HEK293 (cell line): Measurements from ENCODE around the gene LMAN1L.

ENCODE experiments used
- CTCF ChIA-PET: fragments of 350-600 bp; formaldehyde crosslinking; extraction: SDS; loops from one replicate; lab custom pipeline; 2021; ENCODE audit warnings: antibody characterized with exemption; lab: Yijun Ruan, JAX
- POLR2A ChIA-PET: fragments of 300-600 bp; formaldehyde crosslinking; extraction: SDS; loops from one replicate; lab custom pipeline; 2020; ENCODE audit warnings: antibody characterized with exemption, inconsistent platforms; lab: Yijun Ruan, JAX
- H3K27ac ChIP-seq: fragments of 200-500 bp; sonication (Bioruptor generic); 2 replicates; pipeline ENCODE4 v1.5.1; 2014; ENCODE audit warnings: low read depth, low read length, control low read depth, inconsistent platforms; ENCODE audit errors: extremely low read depth
- H3K36me3 ChIP-seq, 2 experiments: fragments of 200-500 bp in 1 of 2; sonication (Bioruptor generic) in 1 of 2; 1 replicate in 1 of 2; 2 replicates in 1 of 2; pipeline ENCODE4 v1.5.1; 2014 to 2017; ENCODE audit warnings: inconsistent platforms in 2 of 2, low read length in 2 of 2; ENCODE audit not compliant: control insufficient read depth in 2 of 2, insufficient read depth in 1 of 2
- H3K4me1 ChIP-seq: fragments of 200-500 bp; sonication (Bioruptor generic); 2 replicates; pipeline ENCODE4 v1.5.1; 2014; ENCODE audit warnings: mild to moderate bottlenecking, low read length, inconsistent platforms; ENCODE audit not compliant: control insufficient read depth, insufficient read depth
- H3K4me3 ChIP-seq: 2 replicates; pipeline ENCODE4 v1.5.1; 2011; ENCODE audit warnings: low read depth, mild to moderate bottlenecking, control low read depth, low read length, moderate library complexity
- H3K9me3 ChIP-seq: fragments of 200-500 bp; sonication (Bioruptor generic); 2 replicates; pipeline ENCODE4 v1.5.1; 2014; ENCODE audit warnings: low read depth, low read length, inconsistent platforms; ENCODE audit not compliant: control insufficient read depth, insufficient read depth
- AEBP2 ChIP-seq: fragments of 450-650 bp; formaldehyde crosslinking; IDR thresholded peaks from 2 replicates; pipeline ENCODE4 v1.5.1; 2016; ENCODE audit warnings: missing biosample characterization, missing genetic modification characterization, borderline replicate concordance
- ATF2 ChIP-seq: fragments of 450-650 bp; formaldehyde crosslinking; IDR thresholded peaks from 2 replicates; pipeline ENCODE4 v1.5.1; 2016; ENCODE audit warnings: missing biosample characterization, missing genetic modification characterization, low read depth
- HIC1 ChIP-seq: fragments of 450-650 bp; formaldehyde crosslinking; IDR thresholded peaks from 2 replicates; pipeline ENCODE4 v1.5.1; 2016; ENCODE audit warnings: missing biosample characterization, missing genetic modification characterization
- KLF7 ChIP-seq: fragments of 450-650 bp; formaldehyde crosslinking; IDR thresholded peaks from 2 replicates; pipeline ENCODE4 v1.5.1; 2016; ENCODE audit warnings: missing biosample characterization, missing genetic modification characterization, borderline replicate concordance
- MYNN ChIP-seq: fragments of 450-650 bp; formaldehyde crosslinking; IDR thresholded peaks from 2 replicates; pipeline ENCODE4 v1.5.1; 2016; ENCODE audit warnings: missing biosample characterization, missing genetic modification characterization, borderline replicate concordance
- PRDM4 ChIP-seq: fragments of 450-650 bp; formaldehyde crosslinking; IDR thresholded peaks from 2 replicates; pipeline ENCODE4 v1.5.1; 2017; ENCODE audit warnings: missing biosample characterization, missing genetic modification characterization
- REPIN1 ChIP-seq: fragments of 450-650 bp; formaldehyde crosslinking; IDR thresholded peaks from 2 replicates; pipeline ENCODE4 v1.5.1; 2017; ENCODE audit warnings: missing biosample characterization, missing genetic modification characterization, low read depth
- SCRT1 ChIP-seq: fragments of 450-650 bp; formaldehyde crosslinking; IDR thresholded peaks from 2 replicates; pipeline ENCODE4 v1.5.1; 2016; ENCODE audit warnings: missing biosample characterization, missing genetic modification characterization, borderline replicate concordance
- TCF7L2 ChIP-seq: IDR thresholded peaks from 2 replicates; pipeline ENCODE4 v1.6.1; 2011; ENCODE audit warnings: low read depth, mild to moderate bottlenecking, inconsistent platforms, low read length, moderate library complexity, borderline replicate concordance
- YY2 ChIP-seq: fragments of 450-650 bp; formaldehyde crosslinking; IDR thresholded peaks from 2 replicates; pipeline ENCODE4 v1.5.1; 2016; ENCODE audit warnings: missing biosample characterization, missing genetic modification characterization
- ZNF146 ChIP-seq: fragments of 450-650 bp; formaldehyde crosslinking; IDR thresholded peaks from 2 replicates; pipeline ENCODE4 v1.5.1; 2016; ENCODE audit warnings: missing biosample characterization, missing genetic modification characterization
- ZNF174 ChIP-seq: fragments of 450-650 bp; formaldehyde crosslinking; IDR thresholded peaks from 2 replicates; pipeline ENCODE4 v1.5.0; 2017; ENCODE audit warnings: missing biosample characterization, mild to moderate bottlenecking, missing genetic modification characterization
- ZNF184 ChIP-seq: fragments of 450-650 bp; IDR thresholded peaks from 2 replicates; pipeline ENCODE4 v1.5.1; 2018; ENCODE audit warnings: missing biosample characterization, mild to moderate bottlenecking, missing genetic modification characterization
- ZNF211 ChIP-seq: fragments of 450-650 bp; formaldehyde crosslinking; IDR thresholded peaks from 2 replicates; pipeline ENCODE4 v1.5.1; 2016; ENCODE audit warnings: low read depth, missing biosample characterization, missing genetic modification characterization
- ZNF214 ChIP-seq: fragments of 450-650 bp; formaldehyde crosslinking; IDR thresholded peaks from 2 replicates; pipeline ENCODE4 v1.5.1; 2017; ENCODE audit warnings: missing biosample characterization, mild to moderate bottlenecking, missing genetic modification characterization, borderline replicate concordance
- ZNF266 ChIP-seq: fragments of 450-650 bp; formaldehyde crosslinking; IDR thresholded peaks from 2 replicates; pipeline ENCODE4 v1.5.1; 2016; ENCODE audit warnings: missing biosample characterization, missing genetic modification characterization, low read depth
- ZNF280C ChIP-seq: fragments of 450-650 bp; formaldehyde crosslinking; IDR thresholded peaks from 2 replicates; pipeline ENCODE4 v1.5.1; 2016; ENCODE audit warnings: missing biosample characterization, missing genetic modification characterization
- ZNF354C ChIP-seq: fragments of 450-650 bp; formaldehyde crosslinking; IDR thresholded peaks from 2 replicates; pipeline ENCODE4 v1.5.1; 2016; ENCODE audit warnings: missing biosample characterization, missing genetic modification characterization, low read depth, borderline replicate concordance
- ZNF404 ChIP-seq: fragments of 450-650 bp; formaldehyde crosslinking; IDR thresholded peaks from 2 replicates; pipeline ENCODE4 v1.5.1; 2017; ENCODE audit warnings: missing biosample characterization, missing genetic modification characterization
- ZNF558 ChIP-seq: fragments of 450-650 bp; formaldehyde crosslinking; IDR thresholded peaks from 2 replicates; pipeline ENCODE4 v1.5.1; 2016; ENCODE audit warnings: missing biosample characterization, missing genetic modification characterization
- ZNF596 ChIP-seq: fragments of 450-650 bp; IDR thresholded peaks from 2 replicates; pipeline ENCODE4 v1.5.0; 2018; ENCODE audit warnings: missing biosample characterization, mild to moderate bottlenecking, missing genetic modification characterization, moderate library complexity
- ZNF600 ChIP-seq: fragments of 450-650 bp; formaldehyde crosslinking; IDR thresholded peaks from 2 replicates; pipeline ENCODE4 v1.5.1; 2016; ENCODE audit warnings: missing biosample characterization, missing genetic modification characterization
- ZNF747 ChIP-seq: fragments of 450-650 bp; formaldehyde crosslinking; IDR thresholded peaks from 2 replicates; pipeline ENCODE4 v1.5.1; 2016; ENCODE audit warnings: missing biosample characterization, missing genetic modification characterization
- ZNF76 ChIP-seq: fragments of 450-650 bp; formaldehyde crosslinking; IDR thresholded peaks from 2 replicates; pipeline ENCODE4; 2016; ENCODE audit warnings: low read depth, missing biosample characterization, missing genetic modification characterization, borderline replicate concordance
- ZNF791 ChIP-seq: fragments of 450-650 bp; formaldehyde crosslinking; IDR thresholded peaks from 2 replicates; pipeline ENCODE4 v1.5.1; 2016; ENCODE audit warnings: missing biosample characterization, missing genetic modification characterization
- ZNF792 ChIP-seq: fragments of 450-650 bp; formaldehyde crosslinking; IDR thresholded peaks from 2 replicates; pipeline ENCODE4 v1.5.1; 2016; ENCODE audit warnings: missing biosample characterization, missing genetic modification characterization
- ZNF830 ChIP-seq: fragments of 450-650 bp; IDR thresholded peaks from 2 replicates; pipeline ENCODE4 v1.5.0; 2018; ENCODE audit warnings: missing biosample characterization, missing genetic modification characterization, low read depth, mild to moderate bottlenecking, moderate library complexity

LMAN1L gene

GRCh38 chr15:74824976-74825375, 12.3 kb downstream of the LMAN1L start:
- ChIA-PET CTCF (no interaction called here), POLR2A (interaction anchor here (0.6 kb wide), 2 partner anchors 60 to 176 kb away, joined by 3 to 4 read pairs; no protein-coding TSS in a partner anchor)
- no peaks in the 10 kb centered on the region for H3K9me3 ChIP-seq
- H3K27ac ChIP-seq, result no peak overlapping the region
- no peaks in the 10 kb centered on the region for H3K36me3 ChIP-seq
- 0 out of 2 replicates have a peak, but pooled peaks cover 2% of the 10 kb centered on the region for H3K4me1 ChIP-seq
- H3K4me3 ChIP-seq, result no peak overlapping the region
- no peak for TF ChIP-seq ZNF266
- no peak for TF ChIP-seq ZNF596 (tag by site-specific recombination)
- TF ChIP-seq ZNF146 (tag by site-specific recombination), result no peak
- TF ChIP-seq SCRT1, result no peak
- TF ChIP-seq ZNF76 (tag by site-specific recombination), result no peak
- TF ChIP-seq ATF2 (tag by site-specific recombination), result no peak
- TF ChIP-seq MYNN (tag by site-specific recombination), result no peak
- no peak for TF ChIP-seq ZNF184 (tag by site-specific recombination)
- no peak for TF ChIP-seq ZNF280C
- no peak for TF ChIP-seq ZNF791 (tag by site-specific recombination)
- TF ChIP-seq ZNF558 (tag by site-specific recombination), result no peak
- no peak for TF ChIP-seq REPIN1 (tag by site-specific recombination)
- TF ChIP-seq, all 188 proteins: peak for 0

GRCh38 chr15:74825866-74826265, 13.2 kb downstream of the LMAN1L start:
- Histone ChIP-seq H3K9me3 (no peaks in the 10 kb centered on the region), H3K4me3 (no peak overlapping the region)
- POLR2A ChIA-PET, result interaction anchor here (0.7 kb wide), 1 partner anchor 13 kb away, joined by 3 read pairs; the partner anchor contains the start of gene LMAN1L
- TF ChIP-seq ZNF830 (tag by site-specific recombination), result no peak
- TF ChIP-seq PRDM4 (tag by site-specific recombination), result no peak
- TF ChIP-seq TCF7L2, result no peak
- TF ChIP-seq ZNF600 (tag by site-specific recombination), result no peak
- no peak for TF ChIP-seq ZNF174 (tag by site-specific recombination)
- TF ChIP-seq AEBP2 (tag by site-specific recombination), result no peak
- no peak for TF ChIP-seq ZNF792 (tag by site-specific recombination)
- no peak for TF ChIP-seq ZNF211 (tag by site-specific recombination)
- no peak for TF ChIP-seq YY2 (tag by site-specific recombination)
- no peak for TF ChIP-seq HIC1 (tag by site-specific recombination)
- TF ChIP-seq ZNF214 (tag by site-specific recombination), result no peak
- no peak for TF ChIP-seq ZNF747 (tag by site-specific recombination)
- no peak for TF ChIP-seq ZNF404
- no peak for TF ChIP-seq KLF7 (tag by site-specific recombination)
- no peak for TF ChIP-seq ZNF354C (tag by site-specific recombination)
- TF ChIP-seq, all 188 proteins: peak for 0
- H3K27ac ChIP-seq, result no peak overlapping the region
- H3K4me1 ChIP-seq, result 0 out of 2 replicates have a peak, but pooled peaks cover 2% of the 10 kb centered on the region
- H3K36me3 ChIP-seq, result no peaks in the 10 kb centered on the region
- CTCF ChIA-PET, result interaction anchor here (0.5 to 8.3 kb wide), 5 partner anchors 47 to 957 kb away, joined by 3 to 63 read pairs (median 3); no protein-coding TSS in a partner anchor
